K562 (cell line): ENCODE measurements around the gene PPP1R14B. TPM values are rescaled to one million over a fixed set of nuclear protein-coding genes. Genes with fewer than 3 reads are reported as not detected.

Experiments
- ATAC-seq: fragments of 200-7000 bp; cut with Tn5 transposase; 3 replicates; pipeline ENCODE4 v1.9.1; 2020; ENCODE audit warnings: moderate library complexity
- BruUV-seq: library from RNA; stranded (reverse); fragments of 400-500 nt; replicated peaks from 2 replicates; lab custom pipeline; 2021; lab: Mats Ljungman, UMichigan
- CTCF ChIA-PET: fragments of 300-600 bp; formaldehyde crosslinking; extraction: SDS; loops from one replicate; lab custom pipeline; 2021; ENCODE audit warnings: low intra/inter-chr PET ratio; lab: Yijun Ruan, JAX
- POLR2A ChIA-PET: fragments of 300-600, 350-650 bp; sonication (Branson Sonifier 250); formaldehyde crosslinking; extraction: SDS; loops from one replicate; lab custom pipeline; 2021; ENCODE audit warnings: antibody characterized with exemption, inconsistent platforms; lab: Yijun Ruan, JAX
- DNase-seq, 4 experiments: peaks; one replicate each; pipeline versions ENCODE4 v3.0.0 to v3.0.0-alpha.2; 2011 to 2018; ENCODE audit warnings: low spot score in 3 of 4, mixed read lengths in 3 of 4; ENCODE audit errors: extremely low read depth in 1 of 4
- FAIRE-seq: peaks from 2 replicates; lab custom pipeline; 2011; peaks lifted over from hg19 to GRCh38; lab: Jason Lieb, UNC
- H2AFZ ChIP-seq: 2 replicates; pipeline ENCODE4 v1.6.0; 2011; ENCODE audit warnings: low read depth, low read length, control low read depth, inconsistent platforms
- H3K27ac ChIP-seq: fragments of 200-600 bp; 3 replicates; pipeline ENCODE4 v1.8.0; 2011; ENCODE audit warnings: low read depth, mild to moderate bottlenecking, control low read depth, inconsistent platforms, low read length, moderate library complexity, mixed read lengths; ENCODE audit errors: extremely low read depth
- H3K27me3 ChIP-seq, 2 experiments: fragments of 300-600 bp in 1 of 2; 2 replicates in 1 of 2; 3 replicates in 1 of 2; pipeline versions ENCODE4 v1.6.0 to v1.8.0; 2011; ENCODE audit warnings: inconsistent platforms in 2 of 2, low read length in 2 of 2, mild to moderate bottlenecking in 1 of 2, mixed read lengths in 1 of 2, moderate library complexity in 1 of 2; ENCODE audit not compliant: control insufficient read depth in 2 of 2, insufficient read depth in 2 of 2
- H3K36me3 ChIP-seq: fragments of 300-600 bp; 3 replicates; pipeline ENCODE4 v1.8.0; 2011; ENCODE audit warnings: mild to moderate bottlenecking, low read length, inconsistent platforms; ENCODE audit not compliant: control insufficient read depth, insufficient read depth
- H3K4me1 ChIP-seq, 2 experiments: fragments of 200-600 bp in 1 of 2; replicated peaks in 1 of 2; 2 replicates in 1 of 2; 3 replicates in 1 of 2; pipeline versions ENCODE4 v1.5.1 to v1.8.0; 2011; ENCODE audit warnings: inconsistent platforms in 2 of 2, low read length in 2 of 2, mild to moderate bottlenecking in 1 of 2, mixed read lengths in 1 of 2, moderate library complexity in 1 of 2; ENCODE audit not compliant: control insufficient read depth in 2 of 2, insufficient read depth in 2 of 2
- H3K4me2 ChIP-seq: 2 replicates; pipeline ENCODE4 v1.6.1; 2011; ENCODE audit warnings: low read length, control low read depth, inconsistent platforms, mixed read lengths; ENCODE audit not compliant: insufficient read depth
- H3K4me3 ChIP-seq: fragments of 200-600 bp; sonication (generic), shearing (Covaris generic); 2 replicates; pipeline ENCODE4 v1.5.1; 2016; ENCODE audit warnings: control low read depth, inconsistent platforms
- H3K79me2 ChIP-seq: fragments of 200-600 bp; 3 replicates; pipeline ENCODE4 v1.8.0; 2011; ENCODE audit warnings: low read length, inconsistent platforms; ENCODE audit not compliant: control insufficient read depth, insufficient read depth
- H3K9ac ChIP-seq, 2 experiments: 2 replicates each; pipeline versions ENCODE4 v1.6.0 to v1.6.1; 2011; ENCODE audit warnings: low read depth in 2 of 2, low read length in 2 of 2, control low read depth in 1 of 2, inconsistent platforms in 1 of 2, mild to moderate bottlenecking in 1 of 2, mixed read lengths in 1 of 2; ENCODE audit not compliant: insufficient read depth in 1 of 2
- H3K9me1 ChIP-seq: one replicate; pipeline ENCODE4 v1.6.0; 2011; ENCODE audit warnings: inconsistent platforms, mild to moderate bottlenecking, low read length, moderate library complexity; ENCODE audit not compliant: control insufficient read depth, insufficient read depth
- H3K9me3 ChIP-seq: replicated peaks from 2 replicates; pipeline ENCODE4 v1.5.1; 2011; ENCODE audit warnings: low read depth, low read length, inconsistent platforms; ENCODE audit not compliant: control insufficient read depth, insufficient read depth
- H4K20me1 ChIP-seq: replicated peaks from 2 replicates; pipeline ENCODE4 v1.6.1; 2011; ENCODE audit warnings: low read length, inconsistent platforms, mixed read lengths; ENCODE audit not compliant: control insufficient read depth, insufficient read depth
- ARID4B ChIP-seq: sonication (generic); formaldehyde crosslinking; IDR thresholded peaks from 2 replicates; pipeline ENCODE4 v1.8.0; 2022; ENCODE audit warnings: mild to moderate bottlenecking, missing genetic modification reagents
- MTA2 ChIP-seq: fragments of 450-650 bp; IDR thresholded peaks from 2 replicates; pipeline ENCODE4 v1.6.1; 2016; ENCODE audit warnings: low read depth
- NEUROD1 ChIP-seq: fragments of 150-350 bp; IDR thresholded peaks from 2 replicates; pipeline ENCODE4 v1.6.1; 2014; ENCODE audit warnings: borderline replicate concordance, low read length, low read depth; ENCODE audit not compliant: partially characterized antibody
- POLR2G ChIP-seq: fragments of 200-400 bp; formaldehyde crosslinking; IDR thresholded peaks from 2 replicates; pipeline ENCODE4 v1.6.1; 2017; ENCODE audit warnings: low read depth, mild to moderate bottlenecking, antibody characterized with exemption, low read length, moderate library complexity
- SNRNP70 ChIP-seq: fragments of 200-400 bp; formaldehyde crosslinking; optimal IDR thresholded peaks from 2 replicates; pipeline ENCODE3; 2017; ENCODE audit warnings: low read depth, low read length
- THAP7 ChIP-seq: fragments of 250-450 bp; sonication (Bioruptor Pico); IDR thresholded peaks from 2 replicates; pipeline ENCODE4 v1.5.0; 2021
- WGBS: fragments of 100-300 bp; shearing (Covaris generic); methylation state at CpG from one replicate; pipeline ENCODE4 v1.1.6; 2016; ENCODE audit warnings: low coverage, mixed read lengths; ENCODE audit not compliant: insufficient coverage; ENCODE audit errors: missing lambda C conversion rate; 5-methylcytosine and 5-hydroxymethylcytosine counted together
- in situ Hi-C: fragments of 300-500 bp; cut with MboI; formaldehyde crosslinking; loops from 4 replicates; pipeline ENCODE4 v1.15.0; 2018; ENCODE audit warnings: inconsistent platforms, mixed read lengths
- intact Hi-C: fragments of 100-400 bp; cut with micrococcal nuclease; formaldehyde crosslinking; loops from 2 replicates; pipeline ENCODE4 v1.14.2; 2022
- polyA plus RNA-seq, 8 experiments: library from polyadenylated mRNA; depleted of rRNA in 4 of 8; stranded (reverse) in 5 of 8; unstranded in 3 of 8; fragments of >200 nt; fragmentation: Nextera tagmentation in 2 of 8; fragmentation: Illumina TruSeq in 1 of 8; extraction: Ambion mirVana in 2 of 8; extraction: Trizol in 1 of 8; gene quantifications; 2 replicates each; pipeline versions ENCODE4 v1.2.1 to v1.2.3, GENCODE V29; 2011 to 2014; ENCODE audit warnings: inconsistent platforms in 1 of 8, missing spikeins in 1 of 8
- total RNA-seq, 7 experiments: library from RNA; depleted of rRNA in 6 of 7; stranded (reverse); fragments of >200 nt in 6 of 7; fragmentation: Illumina TruSeq in 2 of 7; extraction: Trizol in 2 of 7; gene quantifications; 2 replicates each; pipeline versions ENCODE4 v1.2.1 to v1.2.3, GENCODE V29; 2011 to 2021; ENCODE audit warnings: low replicate concordance in 1 of 7

PPP1R14B gene
- total and polyA plus RNA-seq, 9 of the 15 experiments (the other 6 are each of a cell fraction or from before 2014, with no cell fraction given): 7.7 to 566 (median 212) TPM

DNA sequence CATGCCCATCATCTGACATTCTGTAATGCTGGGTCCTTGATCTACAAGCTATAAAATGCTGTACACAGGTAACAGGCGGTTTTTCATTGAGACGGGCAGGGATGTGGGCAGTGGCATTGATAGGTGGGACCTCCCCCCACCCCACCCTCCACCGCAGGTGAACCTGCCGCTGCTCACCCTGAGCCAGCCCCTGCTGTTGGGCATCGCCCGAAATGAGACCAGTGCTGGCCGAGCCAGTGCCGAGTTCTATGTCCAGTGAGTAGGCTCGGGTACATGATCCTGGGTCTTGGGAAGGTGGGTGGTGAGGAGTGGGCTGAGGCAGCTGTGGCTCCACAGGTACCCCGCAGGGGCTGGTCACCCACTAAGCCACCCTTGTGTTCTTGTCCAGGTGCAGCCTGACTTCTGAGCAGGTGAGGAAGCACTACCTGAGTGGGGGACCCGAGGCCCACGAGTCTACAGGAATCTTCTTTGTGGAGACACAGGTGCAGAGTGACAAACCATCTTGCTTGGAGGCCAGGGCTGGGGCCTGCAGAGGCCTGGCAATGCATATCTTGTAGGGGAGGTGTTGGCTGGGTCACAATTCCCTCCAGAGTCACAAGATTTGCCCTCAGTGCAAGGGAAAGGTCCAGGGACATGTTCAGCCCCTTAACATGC is 17.5 kb downstream of the PPP1R14B start:
- H3K79me2 ChIP-seq: peaks cover 55% of the 10 kb centered on the region
- peak overlapping the region; percentile 91 to 96 for H3K9ac ChIP-seq
- peaks cover 29 to 86% of the 10 kb centered on the region in 2 experiments for H3K4me1 ChIP-seq
- in situ Hi-C loops: no loop called here
- TF ChIP-seq MTA2: no peak
- TF ChIP-seq ARID4B (CRISPR knock-in tag): 0 out of 2 replicates have a peak, but pooled peaks have one; percentile 5
- no peak for TF ChIP-seq SNRNP70
- no peak for TF ChIP-seq THAP7
- TF ChIP-seq NEUROD1: no peak
- peak; percentile 41 for TF ChIP-seq POLR2G
- POLR2A ChIA-PET: interaction anchor here (0.9 to 1.0 kb wide), 3 partner anchors 10 to 255 kb away, joined by 3 read pairs; partner anchors contain the start of genes COX8A and FERMT3
- peak overlapping the region; percentile 92 for H3K27ac ChIP-seq
- H3K4me3 ChIP-seq: peak overlapping the region; percentile 76; the same call in 1 of the 2 replicates
- H4K20me1 ChIP-seq: no peaks in the 10 kb centered on the region
- 77% methylated on average over 12 of the region's 12 CpGs for WGBS
- peaks cover 5% of the 10 kb centered on the region for H3K9me1 ChIP-seq
- no peak overlapping the region for H2AFZ ChIP-seq
- no peaks in the 10 kb centered on the region for H3K9me3 ChIP-seq
- no TSS peak for BruUV-seq
- no peak for ATAC-seq
- CTCF ChIA-PET: no interaction called here
- intact Hi-C loops: no loop called here
- peaks cover 18% of the 10 kb centered on the region; the same call in 2 of the 3 replicates for H3K36me3 ChIP-seq
- H3K4me2 ChIP-seq: peak overlapping the region; percentile 95
- H3K27me3 ChIP-seq: no peaks in the 10 kb centered on the region
- FAIRE-seq: no peak
- no peak for DNase-seq
